Subcutaneous abdominal adipose tissue (tissue), 5 donors: ENCODE results near the gene SSTR3.
A peak's percentile ranks its signal among the peaks of the same experiment; 100 is the strongest.
"Not testable (repeated sequence)": the region's sequence is repeated elsewhere in the genome, so short reads cannot be mapped to it uniquely, and the experiment has no call there.

Source experiments
- H3K27ac ChIP-seq: one replicate; pipeline ENCODE4 v1.7.0; 2013; ENCODE audit warnings: low read depth, mild to moderate bottlenecking, inconsistent platforms, low read length, moderate library complexity
- H3K27me3 ChIP-seq, 5 donors: one replicate each; pipeline ENCODE4 v1.7.0; 2013; ENCODE audit warnings: low read length in 5 of 5, inconsistent platforms in 1 of 5; ENCODE audit not compliant: control insufficient read depth in 5 of 5, insufficient read depth in 4 of 5
- H3K36me3 ChIP-seq, 5 donors: one replicate each; pipeline ENCODE4 v1.7.0; 2013; ENCODE audit warnings: low read length in 5 of 5; ENCODE audit not compliant: control insufficient read depth in 5 of 5, insufficient read depth in 5 of 5
- H3K4me1 ChIP-seq, 5 donors: one replicate each; pipeline ENCODE4 v1.7.0; 2013; ENCODE audit warnings: low read length in 5 of 5, mild to moderate bottlenecking in 3 of 5, moderate library complexity in 1 of 5; ENCODE audit not compliant: control insufficient read depth in 5 of 5, insufficient read depth in 5 of 5
- H3K4me3 ChIP-seq, 5 donors: one replicate each; pipeline ENCODE4 v1.7.0; 2013; ENCODE audit warnings: low read length in 5 of 5, low read depth in 1 of 5
- H3K9ac ChIP-seq, 5 donors: one replicate each; pipeline ENCODE4 v1.7.0; 2013; ENCODE audit warnings: low read length in 5 of 5, mild to moderate bottlenecking in 4 of 5, moderate library complexity in 3 of 5
- H3K9me3 ChIP-seq, 5 donors: one replicate each; pipeline ENCODE4 v1.7.0; 2013; ENCODE audit warnings: low read length in 5 of 5; ENCODE audit not compliant: control insufficient read depth in 5 of 5
- donor health status: healthy.
- donor health status: healthy.
- donor health status: healthy.
- donor health status: healthy.
- donor health status: healthy.

The SSTR3 gene

DNA sequence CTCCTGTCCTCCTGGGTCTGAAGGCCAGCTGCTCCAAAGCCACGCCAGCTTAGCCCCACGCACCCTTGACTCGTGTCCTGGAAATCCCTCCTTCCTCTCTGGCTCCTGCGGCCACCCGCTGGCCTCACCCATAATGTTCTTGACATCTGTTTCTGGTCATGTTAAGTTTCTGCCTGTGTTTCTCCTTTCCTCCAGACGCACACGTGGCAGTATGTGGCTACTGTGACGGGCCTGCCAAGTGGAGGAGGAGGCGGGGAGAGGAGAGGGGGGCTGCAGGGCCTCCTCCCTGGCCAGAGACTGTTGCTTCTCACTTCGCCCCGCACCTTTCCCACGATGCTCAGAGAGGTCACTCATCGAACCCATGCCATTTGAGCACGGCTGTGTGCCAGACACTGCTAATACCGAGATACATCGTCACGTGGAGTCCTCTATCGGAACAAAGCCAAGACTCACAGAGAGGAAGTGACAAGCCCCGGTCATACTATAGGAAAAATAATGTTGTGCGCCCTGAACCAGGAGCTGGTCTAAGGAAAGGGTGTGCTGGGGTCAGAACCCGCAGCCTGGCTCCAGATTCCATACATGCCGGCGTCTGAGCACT lies 35.7 kb downstream of the SSTR3 start:
- peak overlapping the region; percentile 82 for H3K27ac ChIP-seq
- H3K9ac ChIP-seq, result peak overlapping the region; percentile 8 to 62 (median 47)
- no peaks in the 10 kb centered on the region for H3K9me3 ChIP-seq
- H3K36me3 ChIP-seq, result no peaks in the 10 kb centered on the region
- peak overlapping the region; percentile 18 to 61 (median 36) for H3K4me3 ChIP-seq
- H3K4me1 ChIP-seq, result peaks cover 35 to 78% (median 67%) of the 10 kb centered on the region in 5 donors
- no peaks in the 10 kb centered on the region for H3K27me3 ChIP-seq

DNA sequence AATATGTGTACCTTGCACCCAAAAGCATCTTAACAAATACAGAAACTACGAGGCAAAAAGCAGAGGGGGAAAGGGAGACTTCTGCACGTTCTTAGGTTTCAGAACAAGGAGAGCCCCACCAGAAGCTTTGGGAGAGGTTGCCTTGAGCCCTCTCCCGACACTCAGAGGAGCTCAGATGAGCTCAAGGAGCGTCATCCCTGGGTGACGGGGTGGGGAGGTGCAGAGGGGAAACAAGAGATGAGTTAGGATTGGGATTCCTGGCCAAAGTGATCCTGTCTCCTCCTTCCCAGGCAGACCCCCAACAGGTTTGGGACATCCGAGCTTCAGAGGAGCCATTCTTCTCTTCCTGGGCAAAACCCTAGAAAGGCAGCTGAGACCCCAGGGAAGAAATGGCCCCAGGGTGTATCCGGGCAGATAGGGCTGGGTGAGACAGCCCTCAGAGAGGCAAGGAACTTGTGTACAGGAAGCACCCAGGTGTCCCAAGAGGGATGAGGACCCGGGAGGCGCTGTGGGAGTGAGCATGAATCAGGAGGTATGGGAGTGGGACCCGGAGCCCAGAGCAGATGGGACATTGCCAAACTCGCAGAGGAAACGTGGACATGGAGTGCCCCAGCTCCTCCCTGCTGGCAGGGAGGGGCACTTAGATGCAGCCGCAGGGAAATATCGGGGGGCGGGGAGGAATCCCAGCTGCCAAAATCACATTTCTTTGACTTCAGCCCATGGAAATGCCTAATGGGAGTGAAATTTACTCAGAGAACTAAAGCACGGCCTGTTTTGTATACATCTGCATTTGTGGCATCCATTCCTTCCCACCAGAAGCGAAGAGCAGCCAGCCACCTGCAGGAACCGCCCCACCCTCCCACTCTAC lies 36.6 kb downstream of the SSTR3 start:
- Histone ChIP-seq H3K4me3 (peak overlapping the region; percentile 16 to 42 (median 26)), H3K27me3 (no peaks in the 10 kb centered on the region), H3K4me1 (peaks cover 35 to 79% (median 64%) of the 10 kb centered on the region in 5 donors), H3K36me3 (no peaks in the 10 kb centered on the region), H3K27ac (peak overlapping the region; percentile 82), H3K9ac (peak overlapping the region in 3 of 5 donors; percentile 11 to 62 (median 26)), H3K9me3 (no peaks in the 10 kb centered on the region)

DNA sequence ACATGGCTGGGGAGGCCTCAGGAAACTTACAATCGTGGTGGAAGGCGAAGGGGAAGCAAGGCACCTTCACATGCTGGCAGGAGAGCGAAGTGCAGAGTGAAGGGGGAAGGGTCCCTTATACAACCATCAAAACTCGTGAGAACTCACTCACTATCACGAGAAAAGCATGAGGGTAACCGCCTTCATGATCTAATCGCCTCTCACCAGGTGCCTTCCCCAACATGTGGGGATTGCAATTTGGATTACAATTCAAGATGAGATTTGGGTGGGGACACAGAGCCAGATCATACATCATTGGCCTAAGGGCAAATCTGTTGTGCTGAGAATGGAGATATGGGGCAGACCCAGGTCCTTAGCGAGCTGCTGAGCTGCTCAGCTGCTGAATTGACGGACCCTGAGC lies 37.3 kb downstream of the SSTR3 start:
- Histone ChIP-seq H3K36me3 (no peaks in the 10 kb centered on the region), H3K27ac (no peak overlapping the region), H3K27me3 (no peaks in the 10 kb centered on the region), H3K9me3 (no peaks in the 10 kb centered on the region), H3K4me3 (no peak overlapping the region), H3K9ac (no peak overlapping the region), H3K4me1 (peaks cover 35 to 83% (median 68%) of the 10 kb centered on the region in 5 donors)

DNA sequence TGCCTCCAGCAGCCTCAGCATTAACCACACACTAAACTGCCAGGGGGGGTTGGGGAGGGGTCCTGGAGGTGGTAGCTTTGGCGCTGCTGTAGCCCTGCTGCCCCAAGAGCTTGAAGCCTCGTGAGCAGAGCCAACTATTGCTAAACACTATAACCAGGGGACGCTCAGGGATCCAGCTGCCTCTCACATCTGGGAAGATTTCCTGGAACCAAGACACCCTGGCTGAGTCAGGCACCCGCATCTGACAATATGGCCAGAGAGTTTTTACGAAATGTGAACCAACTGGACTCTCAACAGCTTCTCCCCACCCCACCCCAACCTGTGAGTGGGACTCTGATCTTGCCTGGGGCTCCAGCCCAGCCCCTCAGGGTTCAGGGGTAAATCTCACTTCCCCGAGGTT lies 38.6 kb downstream of the SSTR3 start:
- H3K4me3 ChIP-seq, result no peak overlapping the region
- peaks cover 31 to 72% (median 61%) of the 10 kb centered on the region in 5 donors for H3K4me1 ChIP-seq
- peak overlapping the region; percentile 15 for H3K27ac ChIP-seq
- H3K9me3 ChIP-seq, result no peaks in the 10 kb centered on the region
- H3K36me3 ChIP-seq, result no peaks in the 10 kb centered on the region
- peak overlapping the region in 1 of 5 donors; percentile 41 for H3K9ac ChIP-seq
- H3K27me3 ChIP-seq, result no peaks in the 10 kb centered on the region

DNA sequence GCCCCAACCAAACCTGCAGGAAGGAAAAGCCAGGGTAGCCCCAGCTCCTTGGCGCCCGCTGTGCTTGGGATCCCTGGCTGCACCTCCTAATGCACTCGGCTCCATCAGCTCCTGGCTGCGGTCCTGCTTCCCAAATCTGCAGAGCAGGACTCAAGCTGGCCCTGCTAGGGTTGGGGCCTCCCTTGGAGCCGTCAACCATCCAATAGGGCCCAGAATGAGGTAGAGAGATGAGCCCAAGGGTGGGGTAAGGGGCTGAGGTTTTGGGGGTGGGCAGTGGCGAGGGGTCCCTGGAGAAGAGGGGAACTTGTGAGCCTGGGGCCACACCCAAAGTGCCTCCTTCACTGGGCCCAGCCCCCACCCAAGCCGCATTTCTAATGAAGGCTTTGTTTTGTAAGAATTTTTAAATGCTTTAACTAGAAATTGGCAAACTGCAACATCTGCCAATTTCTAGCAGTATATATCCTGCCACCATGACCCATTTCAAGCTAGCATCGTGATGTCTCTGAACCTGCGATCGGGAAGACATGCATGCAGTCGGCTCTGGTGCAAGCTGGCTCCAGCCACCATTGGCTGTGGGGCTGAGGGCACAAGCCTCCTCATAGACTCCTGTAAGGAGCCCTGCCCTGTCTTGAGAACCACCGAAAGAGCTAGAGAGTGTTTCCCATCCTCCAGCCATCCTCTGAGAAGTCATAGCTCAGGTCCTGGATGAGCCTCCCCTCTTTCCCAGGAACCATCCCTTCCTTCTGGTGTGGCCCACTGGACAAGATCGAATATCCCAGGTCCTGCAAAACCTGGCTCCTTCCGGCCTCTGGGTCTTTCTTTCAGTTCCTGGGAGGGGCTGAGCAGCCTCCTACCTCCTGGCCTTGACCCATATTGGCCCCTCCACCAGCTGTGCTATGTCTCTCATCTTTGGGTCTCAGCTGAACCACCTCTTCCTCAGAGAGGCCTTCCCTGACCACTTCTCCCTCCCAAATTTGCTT lies 39.7 kb downstream of the SSTR3 start:
- Histone ChIP-seq H3K27me3 (no peaks in the 10 kb centered on the region), H3K27ac (no peak overlapping the region), H3K36me3 (no peaks in the 10 kb centered on the region), H3K4me3 (no peak overlapping the region), H3K9me3 (no peaks in the 10 kb centered on the region), H3K9ac (peak overlapping the region in 1 of 5 donors; percentile 30), H3K4me1 (peaks cover 26 to 72% (median 61%) of the 10 kb centered on the region in 5 donors)

DNA sequence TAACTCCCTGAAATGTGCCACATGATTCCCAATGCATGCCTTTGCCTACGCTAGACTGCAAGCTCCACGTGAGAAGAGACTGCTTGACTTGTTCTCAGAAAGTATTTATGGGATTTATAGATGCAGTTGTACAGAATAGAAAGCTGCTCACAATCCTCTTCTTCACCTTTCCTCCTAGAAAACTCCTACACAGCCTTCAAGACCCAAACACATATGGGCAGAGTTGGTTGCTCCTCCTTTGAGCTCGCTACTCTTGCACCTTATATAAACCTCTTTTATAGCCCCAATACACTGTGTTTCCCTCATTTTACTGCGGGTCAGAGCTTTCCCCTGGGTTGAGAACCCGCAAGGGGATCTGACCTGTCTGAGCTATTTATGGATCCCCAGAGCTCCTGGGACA lies 40.6 kb downstream of the SSTR3 start:
- peaks cover 22 to 72% (median 59%) of the 10 kb centered on the region in 5 donors for H3K4me1 ChIP-seq
- H3K9me3 ChIP-seq, result no peaks in the 10 kb centered on the region

DNA sequence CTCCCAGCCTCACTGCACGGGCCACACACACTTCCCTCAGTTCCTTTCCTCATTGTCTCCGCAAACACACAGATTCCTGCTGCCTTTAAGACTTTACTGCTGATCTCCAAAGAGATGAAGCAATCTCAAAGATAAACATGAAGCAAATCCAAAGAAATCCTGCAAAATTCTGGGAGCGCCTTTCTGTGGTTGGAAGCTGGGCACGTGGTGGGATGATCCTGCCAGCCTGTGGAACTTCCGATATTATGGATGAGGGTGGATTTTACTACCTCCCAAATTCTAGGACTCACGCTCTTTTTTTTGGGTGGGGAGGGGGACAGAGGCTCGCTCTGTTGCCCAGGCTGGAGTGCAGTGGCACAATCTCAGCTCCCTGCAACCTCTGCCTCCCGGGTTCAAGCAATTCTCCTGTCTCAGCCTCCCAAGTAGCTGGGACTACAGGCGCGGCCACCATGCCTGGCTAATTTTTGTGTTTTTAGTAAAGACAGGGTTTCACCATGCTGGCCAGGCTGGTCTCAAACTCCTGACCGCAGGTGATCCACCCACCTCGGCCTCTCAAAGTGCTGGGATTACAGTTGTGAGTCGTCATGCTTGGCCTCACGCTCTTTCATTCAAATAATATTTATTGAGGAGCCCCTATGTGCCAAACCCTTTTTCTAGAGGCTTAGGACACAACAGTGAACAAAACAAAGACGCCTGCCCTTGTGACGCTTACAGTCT lies 41.4 kb downstream of the SSTR3 start:
- not testable (repeated sequence) for H3K27ac ChIP-seq, H3K36me3 ChIP-seq, H3K9me3 ChIP-seq, H3K9ac ChIP-seq, H3K27me3 ChIP-seq
- Histone ChIP-seq H3K4me1 (peaks cover 15 to 65% (median 52%) of the 10 kb centered on the region in 5 donors), H3K4me3 (peak overlapping the region in 1 of 5 donors; percentile 4)

More for the DNA sequence above, 40.6 kb downstream of the SSTR3 start:
- H3K27ac ChIP-seq, result no peak overlapping the region
- H3K27me3 ChIP-seq, result no peaks in the 10 kb centered on the region
- no peak overlapping the region for H3K9ac ChIP-seq
- no peaks in the 10 kb centered on the region for H3K36me3 ChIP-seq
- no peak overlapping the region for H3K4me3 ChIP-seq

DNA sequence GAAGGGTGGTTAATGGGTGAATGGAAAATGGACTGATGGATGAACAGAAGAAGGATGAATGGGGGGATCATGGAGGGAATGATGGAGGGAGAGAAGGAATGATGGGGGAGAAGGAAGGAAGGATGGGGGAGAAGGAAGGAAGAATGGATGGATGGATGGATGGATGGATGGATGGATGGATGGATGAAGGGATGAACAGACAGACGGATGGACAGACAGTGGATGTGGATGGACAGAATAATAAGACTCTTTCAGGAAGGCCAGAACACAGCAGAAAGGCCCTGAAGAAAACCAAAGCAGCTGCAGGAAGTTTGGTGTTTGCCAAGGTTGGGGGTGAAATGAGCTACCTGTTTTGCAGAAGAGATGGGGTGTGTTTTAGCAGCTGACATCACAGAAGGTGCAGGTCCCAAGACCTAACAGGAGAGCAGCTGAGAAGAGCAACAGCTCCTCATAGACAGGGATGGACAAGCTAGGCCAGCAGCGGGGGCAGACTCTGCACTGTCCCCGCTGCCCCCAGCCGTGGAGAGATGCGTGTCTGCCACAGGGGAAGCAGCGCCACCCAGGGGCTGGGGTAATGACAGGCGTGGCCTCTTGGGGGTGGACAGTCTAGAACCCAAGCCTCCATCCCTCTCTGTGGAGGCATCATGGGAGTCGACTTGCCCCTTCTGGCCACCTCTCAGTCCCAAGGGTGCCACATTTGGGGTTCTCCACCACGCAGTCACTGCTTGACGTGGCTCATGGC lies 42.2 kb downstream of the SSTR3 start:
- H3K27ac ChIP-seq, result no peak overlapping the region
- peak overlapping the region in 1 of 5 donors; percentile 4 for H3K4me3 ChIP-seq
- H3K4me1 ChIP-seq, result peaks cover 11 to 58% (median 46%) of the 10 kb centered on the region in 5 donors
- H3K36me3 ChIP-seq, result no peaks in the 10 kb centered on the region
- H3K9me3 ChIP-seq, result no peaks in the 10 kb centered on the region
- H3K9ac ChIP-seq, result no peak overlapping the region
- no peaks in the 10 kb centered on the region for H3K27me3 ChIP-seq

DNA sequence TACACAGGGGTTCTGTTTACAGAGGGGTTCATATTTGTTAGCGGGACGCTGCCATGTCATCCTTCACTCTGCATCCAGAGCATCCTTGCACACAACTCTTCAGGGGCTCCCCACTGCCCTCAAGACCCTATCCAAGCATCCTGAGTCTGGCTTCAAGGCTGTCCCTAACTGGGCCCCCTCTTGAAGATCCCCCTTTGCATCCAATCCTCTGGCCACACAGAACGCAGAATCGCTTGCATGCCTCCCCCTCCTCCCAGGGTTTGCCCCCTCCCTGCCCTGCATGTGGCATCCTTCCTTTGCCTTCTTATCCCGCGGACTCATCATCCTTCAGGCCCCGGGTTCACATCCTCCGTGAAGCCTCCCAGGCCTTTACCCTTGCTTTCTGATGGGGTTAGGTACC lies 42.9 kb downstream of the SSTR3 start:
- H3K27me3 ChIP-seq, result no peaks in the 10 kb centered on the region
- no peaks in the 10 kb centered on the region for H3K36me3 ChIP-seq
- H3K27ac ChIP-seq, result no peak overlapping the region
- no peak overlapping the region for H3K9ac ChIP-seq
- no peak overlapping the region for H3K4me3 ChIP-seq
- H3K4me1 ChIP-seq, result peaks cover 11 to 51% (median 45%) of the 10 kb centered on the region in 5 donors
- H3K9me3 ChIP-seq, result no peaks in the 10 kb centered on the region
